Kidney epithelial cell (primary cell): ENCODE measurements around the gene LDB3. TPM values are rescaled to one million over a fixed set of nuclear protein-coding genes. Genes with fewer than 3 reads are reported as not detected.

ENCODE experiments used
- DNase-seq: peaks from one replicate; pipeline ENCODE4 v3.0.0-alpha.2; 2010; ENCODE audit warnings: low read depth
- H3K27me3 ChIP-seq: 2 replicates; pipeline ENCODE4 v1.6.0; 2011; ENCODE audit warnings: low read length; ENCODE audit not compliant: control insufficient read depth, insufficient read depth
- H3K36me3 ChIP-seq: 2 replicates; pipeline ENCODE4 v1.5.1; 2011; ENCODE audit warnings: low read length; ENCODE audit not compliant: control insufficient read depth, insufficient read depth
- H3K4me3 ChIP-seq: 2 replicates; pipeline ENCODE4 v1.5.1; 2011; ENCODE audit warnings: low read depth, mild to moderate bottlenecking, control low read depth, low read length
- CTCF ChIP-seq: IDR thresholded peaks from 2 replicates; pipeline ENCODE4 v1.5.1; 2011; ENCODE audit warnings: mild to moderate bottlenecking, moderate library complexity, low read length, control low read depth, inconsistent platforms; ENCODE audit not compliant: insufficient read depth, poor library complexity, severe bottlenecking
- total RNA-seq: library from RNA; depleted of rRNA; stranded (reverse); fragments of >200 nt; gene quantifications from 2 replicates; pipeline ENCODE4 v1.2.3, GENCODE V29; 2015

Gene LDB3
- total RNA-seq, 1 donor from 2014 or later = 0.17 TPM

GRCh38 chr10:86657396-86658011 lies 10.8 kb upstream of the LDB3 start:
- peaks cover 5% of the 10 kb centered on the region for H3K27me3 ChIP-seq
- no peak for DNase-seq
- no peaks in the 10 kb centered on the region for H3K36me3 ChIP-seq
- H3K4me3 ChIP-seq = no peak overlapping the region
- no peak for TF ChIP-seq CTCF

GRCh38 chr10:86658261-86658741 lies 10.0 kb upstream of the LDB3 start:
- DNase-seq = no peak
- Histone ChIP-seq H3K36me3 (no peaks in the 10 kb centered on the region), H3K4me3 (no peak overlapping the region), H3K27me3 (peaks cover 5% of the 10 kb centered on the region)
- TF ChIP-seq CTCF = no peak

- no peak for TF ChIP-seq CTCF
- Histone ChIP-seq H3K36me3 (no peaks in the 10 kb centered on the region), H3K4me3 (no peak overlapping the region), H3K27me3 (peaks cover 5% of the 10 kb centered on the region)
- no peak for DNase-seq
These were observed 9.6 kb upstream of the LDB3 start for GRCh38 chr10:86658751-86659150.

- H3K36me3 ChIP-seq = no peaks in the 10 kb centered on the region
- TF ChIP-seq CTCF = no peak
- H3K27me3 ChIP-seq = peaks cover 5% of the 10 kb centered on the region
- DNase-seq = no peak
- no peak overlapping the region for H3K4me3 ChIP-seq
These were observed 9.1 kb upstream of the LDB3 start for GRCh38 chr10:86659161-86659691.

- peaks cover 4% of the 10 kb centered on the region for H3K27me3 ChIP-seq
- TF ChIP-seq CTCF = no peak
- no peaks in the 10 kb centered on the region for H3K36me3 ChIP-seq
- no peak for DNase-seq
- no peak overlapping the region for H3K4me3 ChIP-seq
These were observed 8.4 kb upstream of the LDB3 start for GRCh38 chr10:86659721-86660453.
